PFSK-1 (cell line): ENCODE measurements around the gene ODF2L.

Experiments used
- FOXP2 ChIP-seq: optimal IDR thresholded peaks from 2 replicates; pipeline ENCODE3; 2011; ENCODE audit warnings: borderline replicate concordance, control low read depth, inconsistent platforms; ENCODE audit not compliant: insufficient read depth; ENCODE audit errors: extremely low read length, extremely low read depth
- POLR2AphosphoS5 ChIP-seq: IDR thresholded peaks from 2 replicates; pipeline ENCODE4 v1.6.1; 2012; ENCODE audit warnings: low read depth, mild to moderate bottlenecking, control low read depth, low read length, moderate library complexity
- SIN3A ChIP-seq: IDR thresholded peaks from 2 replicates; pipeline ENCODE4 v1.6.1; 2012; ENCODE audit warnings: mild to moderate bottlenecking, low read length, moderate library complexity, borderline replicate concordance; ENCODE audit not compliant: insufficient read depth
- TAF1 ChIP-seq: IDR thresholded peaks from 2 replicates; pipeline ENCODE4 v1.6.1; 2012; ENCODE audit warnings: low read length, control low read depth, borderline replicate concordance; ENCODE audit not compliant: insufficient read depth
- TF ChIP-seq, protein P1 (sequence below), 2 experiments: IDR thresholded peaks; 2 replicates each; pipeline versions ENCODE4 v1.6.1 to v1.8.0; 2011 to 2012; ENCODE audit warnings: low read depth in 2 of 2, low read length in 2 of 2, control low read depth in 1 of 2, inconsistent platforms in 1 of 2, mild to moderate bottlenecking in 1 of 2, moderate library complexity in 1 of 2; ENCODE audit not compliant: insufficient read depth in 1 of 2

The ODF2L gene

DNA sequence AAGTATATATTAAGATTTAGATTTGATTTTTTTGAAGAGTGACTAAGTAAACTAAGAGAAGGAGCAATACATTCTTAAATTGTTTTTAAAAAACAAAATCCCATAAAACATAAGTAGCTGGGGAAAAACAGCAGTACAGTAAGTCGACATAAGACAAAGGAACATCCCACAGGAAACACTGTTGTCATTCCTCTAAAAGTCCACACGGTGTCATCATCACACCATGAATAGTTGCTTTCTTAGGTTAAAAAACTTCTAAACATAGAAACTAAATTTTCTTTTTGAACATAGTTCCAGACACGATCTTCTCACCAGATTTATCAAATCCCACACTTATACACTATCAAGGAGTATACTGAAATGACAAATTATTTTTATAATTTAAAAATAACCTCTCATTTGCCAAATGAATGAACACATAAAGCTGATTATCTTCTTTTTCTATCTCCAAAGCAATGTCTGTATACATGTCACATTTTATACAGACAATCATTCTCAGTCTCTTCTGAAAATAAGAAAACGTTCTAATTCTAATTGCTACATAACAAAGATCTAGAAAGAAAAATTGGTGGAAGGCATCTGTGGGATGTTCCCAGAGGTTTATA, 15.8 kb downstream of the ODF2L start:
- TF ChIP-seq SIN3A (no peak), FOXP2 (no peak), POLR2AphosphoS5 (no peak), TAF1 (no peak)
- TF ChIP-seq, protein P1, sequence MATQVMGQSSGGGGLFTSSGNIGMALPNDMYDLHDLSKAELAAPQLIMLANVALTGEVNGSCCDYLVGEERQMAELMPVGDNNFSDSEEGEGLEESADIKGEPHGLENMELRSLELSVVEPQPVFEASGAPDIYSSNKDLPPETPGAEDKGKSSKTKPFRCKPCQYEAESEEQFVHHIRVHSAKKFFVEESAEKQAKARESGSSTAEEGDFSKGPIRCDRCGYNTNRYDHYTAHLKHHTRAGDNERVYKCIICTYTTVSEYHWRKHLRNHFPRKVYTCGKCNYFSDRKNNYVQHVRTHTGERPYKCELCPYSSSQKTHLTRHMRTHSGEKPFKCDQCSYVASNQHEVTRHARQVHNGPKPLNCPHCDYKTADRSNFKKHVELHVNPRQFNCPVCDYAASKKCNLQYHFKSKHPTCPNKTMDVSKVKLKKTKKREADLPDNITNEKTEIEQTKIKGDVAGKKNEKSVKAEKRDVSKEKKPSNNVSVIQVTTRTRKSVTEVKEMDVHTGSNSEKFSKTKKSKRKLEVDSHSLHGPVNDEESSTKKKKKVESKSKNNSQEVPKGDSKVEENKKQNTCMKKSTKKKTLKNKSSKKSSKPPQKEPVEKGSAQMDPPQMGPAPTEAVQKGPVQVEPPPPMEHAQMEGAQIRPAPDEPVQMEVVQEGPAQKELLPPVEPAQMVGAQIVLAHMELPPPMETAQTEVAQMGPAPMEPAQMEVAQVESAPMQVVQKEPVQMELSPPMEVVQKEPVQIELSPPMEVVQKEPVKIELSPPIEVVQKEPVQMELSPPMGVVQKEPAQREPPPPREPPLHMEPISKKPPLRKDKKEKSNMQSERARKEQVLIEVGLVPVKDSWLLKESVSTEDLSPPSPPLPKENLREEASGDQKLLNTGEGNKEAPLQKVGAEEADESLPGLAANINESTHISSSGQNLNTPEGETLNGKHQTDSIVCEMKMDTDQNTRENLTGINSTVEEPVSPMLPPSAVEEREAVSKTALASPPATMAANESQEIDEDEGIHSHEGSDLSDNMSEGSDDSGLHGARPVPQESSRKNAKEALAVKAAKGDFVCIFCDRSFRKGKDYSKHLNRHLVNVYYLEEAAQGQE (IDR thresholded peaks at IDR 0.05; ENCODE audit: insufficient read depth in 1 of 2, low read depth in 2 of 2, low read length in 2 of 2) = no peak

DNA sequence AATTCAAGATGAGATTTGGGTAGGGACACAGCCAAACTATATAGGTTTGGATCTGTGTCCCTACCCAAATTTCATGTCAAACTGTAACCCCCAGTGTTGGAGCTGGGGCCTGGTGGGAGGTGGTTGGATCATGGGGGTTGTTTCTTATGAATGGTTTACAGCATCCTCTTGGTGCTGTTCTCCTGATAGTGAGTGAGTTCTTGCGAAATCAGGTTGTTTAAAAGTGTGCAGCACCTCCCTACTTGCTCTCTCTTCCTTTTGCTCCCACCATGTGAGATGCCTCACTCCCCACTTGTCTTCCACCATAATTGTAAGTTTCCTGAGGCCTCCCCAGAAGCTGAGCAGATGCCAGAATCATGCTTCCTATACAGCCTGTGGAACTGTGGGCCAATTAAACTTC, 17.3 kb downstream of the ODF2L start:
- TF ChIP-seq FOXP2 (no peak), POLR2AphosphoS5 (no peak), SIN3A (no peak), TAF1 (no peak)
- TF ChIP-seq, protein P1 (IDR thresholded peaks at IDR 0.05; ENCODE audit: insufficient read depth in 1 of 2, low read depth in 2 of 2, low read length in 2 of 2) = no peak

DNA sequence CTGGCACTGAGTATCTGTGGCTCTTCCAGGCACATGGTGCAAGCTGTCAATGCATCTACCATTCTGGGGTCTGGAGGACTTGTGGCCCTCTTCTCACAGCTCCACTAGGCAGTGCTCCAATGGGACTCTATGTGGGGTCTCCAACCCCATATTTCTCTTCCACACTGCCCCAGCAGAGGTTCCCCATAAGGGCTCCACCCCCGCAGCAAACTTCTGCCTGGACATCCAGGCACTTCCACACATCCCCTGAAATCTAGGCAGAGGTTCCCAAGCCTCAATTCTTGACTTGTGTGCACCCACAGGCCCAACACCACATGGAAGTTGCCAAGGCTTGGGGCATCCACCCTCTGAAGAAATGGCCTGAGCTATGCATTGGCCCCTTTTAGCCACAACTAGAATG, 18.8 kb downstream of the ODF2L start:
- TF ChIP-seq POLR2AphosphoS5 (no peak), TAF1 (no peak), FOXP2 (no peak), SIN3A (no peak)

DNA sequence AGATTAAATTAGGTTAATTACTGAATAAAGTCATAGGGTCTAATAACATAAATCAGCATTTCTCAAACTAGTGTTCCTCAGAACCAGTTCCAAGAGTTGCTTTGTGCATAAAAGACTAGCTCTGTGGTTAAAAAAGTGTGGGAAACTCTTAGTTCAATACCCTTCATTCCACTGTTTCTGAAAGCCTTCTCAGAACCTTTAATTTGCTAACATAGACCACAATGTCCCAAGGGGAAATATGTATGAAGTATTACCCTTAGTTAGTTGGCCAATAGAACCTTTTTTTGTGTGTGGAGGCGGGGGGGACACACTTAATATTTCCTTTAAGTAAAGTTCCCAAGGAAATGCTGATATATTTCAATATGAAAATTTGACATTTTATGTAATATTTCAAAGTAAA, 20.4 kb downstream of the ODF2L start:
- TF ChIP-seq, protein P1 (IDR thresholded peaks at IDR 0.05; ENCODE audit: insufficient read depth in 1 of 2, low read depth in 2 of 2, low read length in 2 of 2) = no peak
- TF ChIP-seq FOXP2 (no peak), TAF1 (no peak), POLR2AphosphoS5 (no peak), SIN3A (no peak)

DNA sequence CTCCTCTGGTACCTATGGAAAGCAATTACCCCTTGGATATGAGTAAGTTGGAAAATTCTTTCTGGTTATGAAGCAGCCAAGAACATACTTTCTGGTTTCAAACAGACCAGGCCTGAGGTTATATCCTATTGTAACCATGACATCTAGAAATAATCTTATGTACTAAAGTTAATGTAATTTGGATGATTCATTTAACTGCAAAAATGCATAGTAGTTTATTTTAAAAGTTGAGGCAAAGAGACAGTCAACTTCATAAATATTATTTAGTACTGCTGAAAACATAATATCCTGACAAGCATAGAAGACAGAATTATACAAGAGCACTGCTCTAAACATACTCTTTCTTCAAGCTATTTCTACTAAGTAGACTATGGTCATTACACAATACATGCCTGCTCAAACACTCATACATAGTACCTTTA, 25.5 kb downstream of the ODF2L start:
- TF ChIP-seq TAF1 (no peak), FOXP2 (no peak), SIN3A (no peak), POLR2AphosphoS5 (no peak)
- TF ChIP-seq, protein P1 (IDR thresholded peaks at IDR 0.05; ENCODE audit: insufficient read depth in 1 of 2, low read depth in 2 of 2, low read length in 2 of 2) = no peak
